ENCODE measurements around the gene DIP2A. TPM values are rescaled to one million over a fixed set of nuclear protein-coding genes. Genes with fewer than 3 reads are reported as not detected.

Gene DIP2A
- total and polyA plus RNA-seq, 2 experiments from 2014 or later = 18.5 to 36.3 TPM

GRCh38 chr21:46483300-46484295 lies 24.9 kb downstream of the DIP2A start:
- no peaks in the 10 kb centered on the region; the same call in 2 of the 3 replicates for H3K36me3 Mint-ChIP-seq (ENCODE audit: low read depth)

More at GRCh38 chr21:46483300-46484295, 24.9 kb downstream of the DIP2A start:
- no peak for TF ChIP-seq ZNF114 (CRISPR knock-in tag; IDR thresholded peaks at IDR 0.05)
- no peak for TF ChIP-seq JUNB (IDR thresholded peaks at IDR 0.05; ENCODE audit: unreplicated experiment)
- TF ChIP-seq CREB1 (CRISPR knock-in tag; IDR thresholded peaks at IDR 0.05; ENCODE audit: low read depth) = no peak
- TF ChIP-seq EZH2 (IDR thresholded peaks at IDR 0.05; ENCODE audit: low read depth, unreplicated experiment) = no peak
- no peak for TF ChIP-seq NANOG (IDR thresholded peaks at IDR 0.05; ENCODE audit: borderline replicate concordance)
- no peak for TF ChIP-seq CTCF (conservative IDR thresholded peaks at IDR 0.05; ENCODE audit: low read depth in 2 of 2)
- TF ChIP-seq EZH2phosphoT487 (IDR thresholded peaks at IDR 0.05; ENCODE audit: unreplicated experiment) = no peak
- TF ChIP-seq ZNF331 (CRISPR knock-in tag; IDR thresholded peaks at IDR 0.05; ENCODE audit: low read depth) = no peak
- TF ChIP-seq STAT1 (IDR thresholded peaks at IDR 0.05; ENCODE audit: unreplicated experiment) = no peak
- no peak for TF ChIP-seq POLR2AphosphoS5 (IDR thresholded peaks at IDR 0.05; ENCODE audit: low read depth)
- no peak for TF ChIP-seq ZNF462 (CRISPR knock-in tag; IDR thresholded peaks at IDR 0.05)
- no peak for TF ChIP-seq ETS1 (IDR thresholded peaks at IDR 0.05)
- no peak for TF ChIP-seq REST (IDR thresholded peaks at IDR 0.05; ENCODE audit: unreplicated experiment)
- Histone ChIP-seq H3K27me3 (ENCODE audit: insufficient read depth) (no peaks in the 10 kb centered on the region), H4K20me1 (replicated peaks; ENCODE audit: insufficient read depth) (peaks cover 18% of the 10 kb centered on the region; the same call in 1 of the 2 replicates), H3K4me3 (no peak overlapping the region), H3K4me1 (ENCODE audit: insufficient read depth) (no peaks in the 10 kb centered on the region), H3K79me2 (replicated peaks; ENCODE audit: insufficient read depth) (peaks cover 24% of the 10 kb centered on the region; the same call in 1 of the 2 replicates), H3K36me3 (ENCODE audit: insufficient read depth) (0 out of 2 replicates have a peak, but pooled peaks cover 5% of the 10 kb centered on the region), H3K27ac (ENCODE audit: low read depth) (no peak overlapping the region), H3K4me2 (no peak overlapping the region), H3K9me2 (ENCODE audit: insufficient read depth) (no peaks in the 10 kb centered on the region), H3F3A (replicated peaks; ENCODE audit: low read depth) (no peaks in the 10 kb centered on the region), H2AFZ (no peak overlapping the region)
- no peaks in the 10 kb centered on the region for H3K9me3 Mint-ChIP-seq
- no peaks in the 10 kb centered on the region for H3K4me1 Mint-ChIP-seq
- H3K4me3 Mint-ChIP-seq = no peak overlapping the region
- peaks cover 2% of the 10 kb centered on the region for H3K27me3 Mint-ChIP-seq (ENCODE audit: insufficient read depth, low read depth, poor library complexity)
- ATAC-seq (peak; percentile 56; the same call in 2 of the 3 replicates), DNase-seq (ENCODE audit: low spot score) (no peak)
- H3K27ac Mint-ChIP-seq = no peak overlapping the region

All from GM23338 (cell line).